A673 (cell line): Measurements from ENCODE around the gene TMEM131L. TPM values are rescaled to one million over a fixed set of nuclear protein-coding genes. Genes with fewer than 3 reads are reported as not detected.

Source experiments
- BruUV-seq: library from RNA; stranded (reverse); fragments of 400-500 nt; replicated peaks from 2 replicates; lab custom pipeline; 2021; lab: Mats Ljungman, UMichigan
- CTCF ChIA-PET: fragments of 300-600 bp; sonication (Branson Sonifier 250); formaldehyde crosslinking; loops from one replicate; lab custom pipeline; 2022; ENCODE audit warnings: antibody characterized with exemption; lab: Charles Lee
- POLR2A ChIA-PET: fragments of 300-600 bp; sonication (Branson Sonifier 250); formaldehyde crosslinking; loops from one replicate; lab custom pipeline; 2022; ENCODE audit warnings: antibody characterized with exemption; ENCODE audit not compliant: low non-redundant PET; lab: Charles Lee
- DNase-seq: peaks from one replicate; pipeline ENCODE4 v3.0.0-alpha.2; 2015; ENCODE audit warnings: low spot score
- H3K27ac ChIP-seq: fragments of 200-600 bp; sonication (generic); 2 replicates; pipeline ENCODE4 v1.5.1; 2016; ENCODE audit warnings: mixed run types, low read depth, mild to moderate bottlenecking, mixed read lengths, antibody characterized with exemption, low read length; ENCODE audit not compliant: poor library complexity, severe bottlenecking
- H3K27me3 ChIP-seq: fragments of 200-600 bp; sonication (generic); replicated peaks from 2 replicates; pipeline ENCODE4 v1.6.1; 2017; ENCODE audit warnings: mixed run types, low read depth, mild to moderate bottlenecking, mixed read lengths, antibody characterized with exemption, low read length; ENCODE audit not compliant: insufficient read depth, poor library complexity
- H3K36me3 ChIP-seq: fragments of 200-600 bp; sonication (generic); 2 replicates; pipeline ENCODE4 v1.6.1; 2016; ENCODE audit warnings: mixed run types, mild to moderate bottlenecking, mixed read lengths, antibody characterized with exemption, low read length; ENCODE audit not compliant: insufficient read depth, poor library complexity, severe bottlenecking
- H3K4me1 ChIP-seq: fragments of 200-600 bp; sonication (generic); 2 replicates; pipeline ENCODE4 v1.6.1; 2017; ENCODE audit warnings: mixed run types, mild to moderate bottlenecking, mixed read lengths, antibody characterized with exemption, low read length; ENCODE audit not compliant: insufficient read depth, poor library complexity, severe bottlenecking
- H3K4me3 ChIP-seq: fragments of 200-600 bp; sonication (generic); 2 replicates; pipeline ENCODE4 v1.5.1; 2016; ENCODE audit warnings: low read depth, mixed run types, mild to moderate bottlenecking, mixed read lengths, low read length; ENCODE audit not compliant: poor library complexity, severe bottlenecking
- H3K9me3 ChIP-seq: fragments of 200-600 bp; sonication (generic); 2 replicates; pipeline ENCODE4 v1.6.1; 2016; ENCODE audit warnings: mixed run types, low read depth, mild to moderate bottlenecking, mixed read lengths, antibody characterized with exemption, low read length; ENCODE audit not compliant: poor library complexity, severe bottlenecking
- EZH2 ChIP-seq: fragments of 200-600 bp; sonication (generic); IDR thresholded peaks from 2 replicates; pipeline ENCODE4 v1.6.1; 2017; ENCODE audit warnings: borderline replicate concordance, low read depth, mild to moderate bottlenecking, mixed read lengths, antibody characterized with exemption, low read length; ENCODE audit not compliant: poor library complexity, severe bottlenecking
- intact Hi-C: fragments of 100-400 bp; cut with micrococcal nuclease; formaldehyde crosslinking; loops from one replicate; pipeline ENCODE4 v1.10.0; 2022; ENCODE audit not compliant: unreplicated experiment
- total RNA-seq: library from RNA; stranded (reverse); gene quantifications from 2 replicates; pipeline ENCODE4 v1.2.3, GENCODE V29; 2021
- TF ChIP-seq, protein P1 (sequence below): fragments of 300-800, 200-600 bp; sonication (generic); conservative IDR thresholded peaks from 2 replicates; pipeline ENCODE4 v1.5.1; 2017; ENCODE audit warnings: low read depth, mild to moderate bottlenecking, antibody characterized with exemption, low read length, moderate library complexity, mixed read lengths

TMEM131L gene
- total RNA-seq, 1 experiment from 2014 or later: 18.4 TPM

DNA sequence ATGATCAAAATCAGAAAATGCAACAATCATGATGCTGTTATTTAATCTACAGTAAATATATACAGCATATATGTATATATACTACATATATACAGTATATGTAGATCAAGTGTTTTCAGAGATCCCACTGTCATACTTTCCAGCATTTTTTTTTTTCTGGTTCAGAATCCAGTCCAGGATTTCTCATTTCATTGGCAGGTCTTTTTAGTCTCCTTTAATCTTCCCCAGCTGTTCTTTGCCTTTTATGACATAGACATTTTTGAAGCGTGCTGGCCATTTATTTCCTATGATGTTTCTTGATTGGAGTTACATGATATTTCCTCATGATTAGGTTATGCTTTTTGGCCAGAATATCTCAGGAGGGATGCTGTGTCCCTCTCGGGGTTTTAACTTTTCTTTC lies 125.9 kb downstream of the TMEM131L start:
- intact Hi-C loops: no loop called here
- ChIA-PET CTCF (no interaction called here), POLR2A (no interaction called here)
- no peaks in the 10 kb centered on the region for H3K4me1 ChIP-seq
- H3K27me3 ChIP-seq: no peaks in the 10 kb centered on the region
- BruUV-seq: no TSS peak
- DNase-seq: no peak
- no peak overlapping the region for H3K4me3 ChIP-seq
- peaks cover 17% of the 10 kb centered on the region for H3K36me3 ChIP-seq
- TF ChIP-seq, protein P1, sequence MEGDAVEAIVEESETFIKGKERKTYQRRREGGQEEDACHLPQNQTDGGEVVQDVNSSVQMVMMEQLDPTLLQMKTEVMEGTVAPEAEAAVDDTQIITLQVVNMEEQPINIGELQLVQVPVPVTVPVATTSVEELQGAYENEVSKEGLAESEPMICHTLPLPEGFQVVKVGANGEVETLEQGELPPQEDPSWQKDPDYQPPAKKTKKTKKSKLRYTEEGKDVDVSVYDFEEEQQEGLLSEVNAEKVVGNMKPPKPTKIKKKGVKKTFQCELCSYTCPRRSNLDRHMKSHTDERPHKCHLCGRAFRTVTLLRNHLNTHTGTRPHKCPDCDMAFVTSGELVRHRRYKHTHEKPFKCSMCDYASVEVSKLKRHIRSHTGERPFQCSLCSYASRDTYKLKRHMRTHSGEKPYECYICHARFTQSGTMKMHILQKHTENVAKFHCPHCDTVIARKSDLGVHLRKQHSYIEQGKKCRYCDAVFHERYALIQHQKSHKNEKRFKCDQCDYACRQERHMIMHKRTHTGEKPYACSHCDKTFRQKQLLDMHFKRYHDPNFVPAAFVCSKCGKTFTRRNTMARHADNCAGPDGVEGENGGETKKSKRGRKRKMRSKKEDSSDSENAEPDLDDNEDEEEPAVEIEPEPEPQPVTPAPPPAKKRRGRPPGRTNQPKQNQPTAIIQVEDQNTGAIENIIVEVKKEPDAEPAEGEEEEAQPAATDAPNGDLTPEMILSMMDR: no peak
- no peak for TF ChIP-seq EZH2
- H3K9me3 ChIP-seq: no peaks in the 10 kb centered on the region
- H3K27ac ChIP-seq: no peak overlapping the region

DNA sequence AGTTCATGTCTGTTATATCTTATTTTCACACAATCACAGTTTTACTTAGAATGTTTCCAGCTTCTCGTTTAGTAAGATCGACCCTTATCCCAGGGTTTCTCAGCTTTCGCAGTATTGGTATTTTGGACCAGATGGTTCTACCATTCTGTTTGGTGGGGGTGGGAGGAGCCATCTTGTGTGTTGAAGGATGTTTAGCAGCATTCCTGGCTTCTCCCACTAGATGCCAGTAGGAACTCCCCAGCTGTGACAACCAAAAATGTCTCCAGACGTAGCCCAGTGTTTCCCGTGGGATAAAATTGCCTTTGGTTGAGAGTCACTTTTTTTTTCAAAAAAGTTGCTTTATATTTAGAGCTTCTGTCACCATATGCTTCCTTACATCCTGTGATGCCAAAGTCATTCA lies 127.0 kb downstream of the TMEM131L start:
- POLR2A ChIA-PET: interaction anchor here (0.6 kb wide), 1 partner anchor 1989 kb away, joined by 3 read pairs; no protein-coding TSS in a partner anchor

DNA sequence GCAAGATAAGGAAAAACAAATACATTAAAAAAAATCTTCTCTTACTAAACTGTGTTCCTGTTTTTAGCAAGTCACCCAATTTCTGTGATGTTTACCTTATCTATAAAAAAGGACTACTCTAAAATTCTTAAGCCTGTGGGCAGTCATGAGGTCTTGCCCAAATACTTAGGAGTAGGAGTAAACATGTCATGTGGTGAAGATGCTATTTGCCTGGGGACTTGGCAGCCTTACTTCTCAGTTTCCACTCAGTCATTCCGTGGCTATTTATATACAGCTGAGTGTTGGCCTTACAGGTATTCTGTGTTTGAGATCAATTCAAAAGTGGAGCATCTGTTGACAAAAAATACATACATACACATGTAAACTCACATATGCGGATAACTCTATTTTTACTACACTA lies 128.1 kb downstream of the TMEM131L start:
- POLR2A ChIA-PET: no interaction called here
- no TSS peak for BruUV-seq
- intact Hi-C loops: no loop called here
- Histone ChIP-seq H3K9me3 (no peaks in the 10 kb centered on the region), H3K27me3 (no peaks in the 10 kb centered on the region), H3K27ac (no peak overlapping the region), H3K4me3 (no peak overlapping the region), H3K4me1 (no peaks in the 10 kb centered on the region), H3K36me3 (peaks cover 15% of the 10 kb centered on the region)
- TF ChIP-seq, protein P1: no peak
- TF ChIP-seq EZH2: no peak
- CTCF ChIA-PET: no interaction called here
- DNase-seq: no peak

More for the DNA sequence above, 127.0 kb downstream of the TMEM131L start:
- peak; percentile 23 for DNase-seq
- H3K36me3 ChIP-seq: peaks cover 17% of the 10 kb centered on the region
- no peaks in the 10 kb centered on the region for H3K9me3 ChIP-seq
- no peaks in the 10 kb centered on the region for H3K27me3 ChIP-seq
- no peak overlapping the region for H3K27ac ChIP-seq
- intact Hi-C loops: no loop called here
- H3K4me3 ChIP-seq: no peak overlapping the region
- no peak for TF ChIP-seq EZH2
- TF ChIP-seq, protein P1: no peak
- no TSS peak for BruUV-seq
- no peaks in the 10 kb centered on the region for H3K4me1 ChIP-seq
- CTCF ChIA-PET: no interaction called here
